NB4 (cell line): Measurements from ENCODE around the gene ZNF366.

ENCODE experiments used
- MYC ChIP-seq: IDR thresholded peaks from 2 replicates; pipeline ENCODE4 v1.6.1; 2011; ENCODE audit warnings: low read depth, low read length
- POLR2A ChIP-seq: IDR thresholded peaks from 2 replicates; pipeline ENCODE4 v1.6.1; 2011; ENCODE audit warnings: mild to moderate bottlenecking; ENCODE audit not compliant: insufficient read length; ENCODE audit errors: extremely low read depth
- TF ChIP-seq, protein P1 (sequence below): IDR thresholded peaks from one replicate; pipeline ENCODE4 v1.5.1; 2012; ENCODE audit warnings: low read depth, low read length
- TF ChIP-seq, protein P2 (sequence below): IDR thresholded peaks from 2 replicates; pipeline ENCODE4 v1.6.1; 2011; ENCODE audit warnings: low read depth, low read length

- TF ChIP-seq, protein P1, sequence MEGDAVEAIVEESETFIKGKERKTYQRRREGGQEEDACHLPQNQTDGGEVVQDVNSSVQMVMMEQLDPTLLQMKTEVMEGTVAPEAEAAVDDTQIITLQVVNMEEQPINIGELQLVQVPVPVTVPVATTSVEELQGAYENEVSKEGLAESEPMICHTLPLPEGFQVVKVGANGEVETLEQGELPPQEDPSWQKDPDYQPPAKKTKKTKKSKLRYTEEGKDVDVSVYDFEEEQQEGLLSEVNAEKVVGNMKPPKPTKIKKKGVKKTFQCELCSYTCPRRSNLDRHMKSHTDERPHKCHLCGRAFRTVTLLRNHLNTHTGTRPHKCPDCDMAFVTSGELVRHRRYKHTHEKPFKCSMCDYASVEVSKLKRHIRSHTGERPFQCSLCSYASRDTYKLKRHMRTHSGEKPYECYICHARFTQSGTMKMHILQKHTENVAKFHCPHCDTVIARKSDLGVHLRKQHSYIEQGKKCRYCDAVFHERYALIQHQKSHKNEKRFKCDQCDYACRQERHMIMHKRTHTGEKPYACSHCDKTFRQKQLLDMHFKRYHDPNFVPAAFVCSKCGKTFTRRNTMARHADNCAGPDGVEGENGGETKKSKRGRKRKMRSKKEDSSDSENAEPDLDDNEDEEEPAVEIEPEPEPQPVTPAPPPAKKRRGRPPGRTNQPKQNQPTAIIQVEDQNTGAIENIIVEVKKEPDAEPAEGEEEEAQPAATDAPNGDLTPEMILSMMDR = no peak
- TF ChIP-seq POLR2A = no peak
- TF ChIP-seq, protein P2, sequence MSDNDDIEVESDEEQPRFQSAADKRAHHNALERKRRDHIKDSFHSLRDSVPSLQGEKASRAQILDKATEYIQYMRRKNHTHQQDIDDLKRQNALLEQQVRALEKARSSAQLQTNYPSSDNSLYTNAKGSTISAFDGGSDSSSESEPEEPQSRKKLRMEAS = no peak
- no peak for TF ChIP-seq MYC
Observed at GRCh38 chr5:72476275-72476674, 30.9 kb downstream of the ZNF366 start.
